Skin epidermis (tissue), 12 donors: Measurements from ENCODE around the gene PLP2.
A peak's percentile ranks its signal among the peaks of the same experiment; 100 is the strongest.

Source experiments
- H3K27ac ChIP-seq, 21 experiments: fragments of 200-600 bp; sonication (generic) in 11 of 21; one replicate each; pipeline ENCODE4 v1.5.0; 2020; ENCODE audit warnings: mild to moderate bottlenecking in 3 of 21, inconsistent platforms in 2 of 21, moderate library complexity in 2 of 21
- H3K4me3 ChIP-seq, 7 experiments: fragments of 200-600 bp; sonication (generic) in 2 of 7; one replicate each; pipeline ENCODE4 v1.5.0; 2020; ENCODE audit warnings: inconsistent platforms in 2 of 7, mild to moderate bottlenecking in 2 of 7, moderate library complexity in 1 of 7

Gene PLP2

GRCh38 chrX:49183701-49184281 lies 12.1 kb downstream of the PLP2 start:
- H3K4me3 ChIP-seq: peak overlapping the region in 1 of 7 experiments; percentile 57
- H3K27ac ChIP-seq: peak overlapping the region in 8 of 21 experiments; percentile 17 to 87 (median 76)

- Histone ChIP-seq H3K4me3 (peak overlapping the region; percentile 36 to 59 (median 47)), H3K27ac (peak overlapping the region in 20 of 21 experiments; percentile 22 to 87 (median 76))
These were observed 12.9 kb downstream of the PLP2 start for GRCh38 chrX:49184294-49185281.

DNA sequence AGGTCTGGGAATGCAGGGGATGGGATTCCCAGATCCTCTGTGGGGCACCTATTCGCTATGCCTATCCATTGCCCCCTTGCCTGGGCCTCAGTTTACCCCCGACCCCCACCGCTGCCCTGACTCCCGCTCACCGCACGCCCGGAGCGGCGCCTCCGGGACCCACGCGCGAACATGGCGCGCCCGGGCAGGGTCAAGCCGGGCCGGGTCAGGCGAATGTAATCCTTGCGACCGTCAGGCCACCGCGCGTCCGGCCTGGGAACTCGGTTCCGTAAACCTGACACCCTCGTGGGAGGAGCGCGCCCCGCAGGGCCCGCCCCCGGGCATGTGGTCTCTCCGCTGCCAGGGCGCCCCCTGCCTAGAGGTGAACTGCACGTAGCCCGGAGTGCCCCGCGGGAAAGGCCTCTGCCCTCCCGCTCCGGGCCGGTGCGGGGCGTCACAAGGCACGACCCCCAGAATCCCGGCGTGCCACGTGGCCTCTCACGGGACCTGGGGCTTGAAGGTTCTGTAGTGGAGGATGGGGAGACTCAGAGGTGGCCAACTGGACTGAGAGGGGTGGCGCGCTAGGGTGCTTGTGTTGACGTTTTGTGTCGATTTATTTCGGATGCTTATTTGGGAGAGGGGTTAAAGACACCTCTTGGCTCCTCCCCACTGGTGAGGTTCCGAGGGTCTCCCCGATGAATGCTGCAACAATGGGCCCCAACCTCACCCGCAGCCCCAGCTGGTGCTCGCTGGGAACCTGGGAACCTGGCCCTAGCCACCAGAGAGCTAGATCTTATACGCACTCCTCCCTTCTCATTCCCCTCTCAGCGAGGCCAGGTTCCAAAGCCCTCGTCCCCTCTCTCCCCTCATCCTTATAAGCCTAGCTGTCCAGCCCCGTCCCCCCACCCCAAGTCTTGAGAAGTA lies 14.7 kb downstream of the PLP2 start, which contains the start of gene PRICKLE3:
Gene PRICKLE3 (minus strand): TSS at position 249 of the 903 bp plus-strand sequence. CDS start 76 bp downstream, at position 173.
- Histone ChIP-seq H3K4me3 (peak within 1 kb of the TSS; percentile 36 to 59 (median 47)), H3K27ac (peak within 1 kb of the TSS; percentile 15 to 87 (median 78))

- H3K27ac ChIP-seq: peak overlapping the region in 16 of 21 experiments; percentile 73 to 87 (median 78)
- H3K4me3 ChIP-seq: peak overlapping the region in 1 of 7 experiments; percentile 59
These were observed 15.3 kb downstream of the PLP2 start for GRCh38 chrX:49187028-49187394.

DNA sequence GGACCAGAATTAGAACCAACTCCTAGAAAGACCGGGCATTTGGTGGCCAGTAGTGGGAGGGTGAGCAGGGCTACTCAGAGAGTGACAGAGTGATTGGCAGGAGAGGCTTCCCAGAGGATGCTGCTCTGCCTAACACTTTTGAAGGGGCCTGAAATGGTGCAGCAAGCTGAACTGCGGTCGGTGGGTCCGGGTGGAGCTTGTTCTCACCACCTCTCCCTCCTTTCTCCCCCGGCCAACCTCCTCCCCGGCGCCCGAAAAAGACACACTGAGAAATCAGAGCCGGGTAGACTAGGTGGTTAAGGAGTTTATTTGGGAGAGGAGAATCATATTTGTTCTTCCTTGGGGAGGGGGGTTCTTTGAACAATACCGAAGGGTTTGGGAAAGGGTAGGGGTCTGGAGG lies 15.8 kb downstream of the PLP2 start:
- Histone ChIP-seq H3K4me3 (no peak overlapping the region), H3K27ac (peak overlapping the region in 7 of 21 experiments; percentile 6 to 87 (median 78))

GRCh38 chrX:49188468-49189076 lies 16.9 kb downstream of the PLP2 start:
- H3K27ac ChIP-seq: peak overlapping the region in 8 of 21 experiments; percentile 1 to 78 (median 46)

GRCh38 chrX:49189606-49190005 lies 17.9 kb downstream of the PLP2 start:
- Histone ChIP-seq H3K27ac (peak overlapping the region in 9 of 21 experiments; percentile 1 to 83 (median 73)), H3K4me3 (no peak overlapping the region)

More at GRCh38 chrX:49188468-49189076, 16.9 kb downstream of the PLP2 start:
- no peak overlapping the region for H3K4me3 ChIP-seq

GRCh38 chrX:49190821-49191573 lies 19.3 kb downstream of the PLP2 start:
- peak overlapping the region; percentile 51 to 73 (median 61) for H3K4me3 ChIP-seq
- H3K27ac ChIP-seq: peak overlapping the region in 20 of 21 experiments; percentile 67 to 91 (median 82)

DNA sequence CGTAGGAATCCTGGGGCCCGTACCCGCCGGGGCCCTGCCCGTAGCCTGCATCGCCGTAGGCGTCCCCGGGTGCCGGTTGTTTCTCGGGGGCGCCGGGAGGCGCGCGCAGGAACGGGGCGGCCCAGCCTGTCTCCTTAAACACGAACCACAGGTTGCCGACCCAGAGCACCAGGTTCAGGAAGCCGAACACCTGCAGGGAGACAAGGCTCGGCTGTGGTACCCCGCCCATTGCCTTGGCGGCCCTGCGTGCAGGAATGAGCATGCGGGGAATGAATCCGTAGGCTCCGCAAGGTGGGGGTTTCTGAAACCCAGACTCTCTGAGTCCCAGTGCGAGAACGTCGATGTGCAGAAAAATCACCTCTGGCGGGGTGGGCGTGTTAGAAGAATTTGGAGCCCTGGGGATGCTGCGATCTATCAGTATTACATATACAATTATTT lies 19.9 kb downstream of the PLP2 start:
- Histone ChIP-seq H3K27ac (peak overlapping the region in 20 of 21 experiments; percentile 60 to 91 (median 81)), H3K4me3 (peak overlapping the region; percentile 51 to 73 (median 61))

- Histone ChIP-seq H3K4me3 (no peak overlapping the region), H3K27ac (no peak overlapping the region)
These were observed 21.1 kb downstream of the PLP2 start for GRCh38 chrX:49192722-49193328.

DNA sequence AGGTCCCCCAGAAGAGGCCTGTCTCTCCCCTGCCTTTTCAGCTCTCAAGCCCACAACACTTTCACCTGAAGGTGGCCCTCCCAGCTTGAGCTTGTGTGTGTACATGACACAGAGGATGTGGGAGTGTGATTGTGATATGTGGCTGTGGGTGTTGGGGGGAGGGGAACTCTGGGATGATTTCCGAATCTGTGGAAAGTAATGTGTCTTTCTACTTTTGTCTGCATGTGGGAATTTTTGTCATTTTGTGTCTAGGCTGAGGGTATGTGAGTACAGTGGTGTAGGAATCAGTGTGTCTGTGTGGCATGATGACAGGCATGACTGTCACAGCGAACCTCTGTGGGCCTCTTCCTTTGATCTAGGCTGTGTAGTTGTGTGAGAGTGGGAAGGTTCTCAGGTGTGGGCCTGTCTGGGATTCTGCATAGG lies 21.9 kb downstream of the PLP2 start:
- H3K4me3 ChIP-seq: no peak overlapping the region
- no peak overlapping the region for H3K27ac ChIP-seq

GRCh38 chrX:49197543-49198087 lies 25.9 kb downstream of the PLP2 start:
- no peak overlapping the region for H3K4me3 ChIP-seq

DNA sequence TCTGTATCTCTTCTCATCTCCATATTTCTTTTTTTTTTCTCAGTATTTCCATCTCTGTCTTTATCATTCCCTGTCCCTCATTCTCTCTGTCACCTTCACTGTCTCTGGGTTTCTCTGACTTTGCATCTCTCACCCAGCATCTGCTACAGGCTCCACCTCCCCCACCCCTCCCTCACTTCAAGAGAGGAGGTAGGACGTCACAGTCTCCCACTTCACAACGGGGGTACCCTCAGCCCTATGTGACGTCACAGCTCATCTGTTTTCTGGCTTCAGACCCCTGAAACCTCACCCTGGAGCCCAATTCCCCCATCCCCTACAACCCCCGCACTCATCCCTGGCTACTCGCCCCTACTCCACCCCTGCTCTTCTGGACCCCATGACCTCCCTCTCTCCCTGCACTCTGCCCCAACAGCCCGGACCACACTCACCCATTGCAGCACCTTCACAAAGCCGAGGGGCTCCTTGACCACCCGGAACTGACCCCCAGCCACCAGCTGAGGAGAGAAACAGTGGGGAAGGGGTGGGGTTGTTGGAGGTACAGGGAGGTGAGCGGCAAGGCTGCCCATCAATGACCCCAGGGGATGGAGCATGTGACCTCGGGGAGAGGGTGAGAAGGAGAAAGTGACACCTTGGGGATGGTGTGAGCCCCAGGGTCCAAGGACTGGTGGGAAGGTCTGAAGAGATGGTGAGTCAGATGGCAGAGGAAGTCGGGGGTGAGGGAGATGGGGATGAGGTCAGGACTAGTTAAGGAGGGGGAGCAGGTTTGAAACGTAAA lies 27.0 kb downstream of the PLP2 start:
- H3K4me3 ChIP-seq: no peak overlapping the region

More at GRCh38 chrX:49197543-49198087, 25.9 kb downstream of the PLP2 start:
- H3K27ac ChIP-seq: no peak overlapping the region

GRCh38 chrX:49199315-49199595 lies 27.6 kb downstream of the PLP2 start:
- Histone ChIP-seq H3K27ac (no peak overlapping the region), H3K4me3 (peak overlapping the region in 1 of 7 experiments; percentile 22)

More for the DNA sequence above, 27.0 kb downstream of the PLP2 start:
- no peak overlapping the region for H3K27ac ChIP-seq

- H3K4me3 ChIP-seq: peak within 1 kb of the TSS in 6 of 7 experiments; percentile 7 to 23 (median 18)
- peak within 1 kb of the TSS in 8 of 21 experiments; percentile 21 to 73 (median 58) for H3K27ac ChIP-seq
These were observed 28.4 kb downstream of the PLP2 start, which contains the start of gene SYP for GRCh38 chrX:49199906-49200771. Gene SYP (minus strand): TSS chrX:49200193. CDS start chrX:49200186, 7 bp downstream.

DNA sequence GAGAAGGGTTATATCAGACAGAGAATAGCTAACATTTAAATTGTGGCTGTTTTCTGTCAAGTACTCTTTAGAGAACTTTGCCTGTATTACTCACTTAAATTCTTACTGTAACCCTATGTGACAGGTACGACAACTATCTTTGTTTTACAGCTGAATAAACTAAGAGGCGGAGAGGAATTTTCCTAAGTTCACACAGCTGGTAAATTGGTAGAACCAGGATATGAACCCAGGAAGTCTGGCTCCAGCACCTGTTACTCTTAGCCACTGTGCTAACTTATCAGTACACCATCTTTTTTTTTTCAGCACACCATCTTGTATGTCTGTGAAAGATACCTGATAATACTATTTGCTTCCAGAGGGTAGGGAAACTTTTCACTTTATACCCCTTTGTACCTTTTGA lies 30.3 kb downstream of the PLP2 start:
- H3K4me3 ChIP-seq: no peak overlapping the region
- H3K27ac ChIP-seq: no peak overlapping the region
